ENCODE measurements around the gene LRCOL1.
A peak's percentile ranks its signal among the peaks of the same experiment; 100 is the strongest.

LRCOL1 gene

DNA sequence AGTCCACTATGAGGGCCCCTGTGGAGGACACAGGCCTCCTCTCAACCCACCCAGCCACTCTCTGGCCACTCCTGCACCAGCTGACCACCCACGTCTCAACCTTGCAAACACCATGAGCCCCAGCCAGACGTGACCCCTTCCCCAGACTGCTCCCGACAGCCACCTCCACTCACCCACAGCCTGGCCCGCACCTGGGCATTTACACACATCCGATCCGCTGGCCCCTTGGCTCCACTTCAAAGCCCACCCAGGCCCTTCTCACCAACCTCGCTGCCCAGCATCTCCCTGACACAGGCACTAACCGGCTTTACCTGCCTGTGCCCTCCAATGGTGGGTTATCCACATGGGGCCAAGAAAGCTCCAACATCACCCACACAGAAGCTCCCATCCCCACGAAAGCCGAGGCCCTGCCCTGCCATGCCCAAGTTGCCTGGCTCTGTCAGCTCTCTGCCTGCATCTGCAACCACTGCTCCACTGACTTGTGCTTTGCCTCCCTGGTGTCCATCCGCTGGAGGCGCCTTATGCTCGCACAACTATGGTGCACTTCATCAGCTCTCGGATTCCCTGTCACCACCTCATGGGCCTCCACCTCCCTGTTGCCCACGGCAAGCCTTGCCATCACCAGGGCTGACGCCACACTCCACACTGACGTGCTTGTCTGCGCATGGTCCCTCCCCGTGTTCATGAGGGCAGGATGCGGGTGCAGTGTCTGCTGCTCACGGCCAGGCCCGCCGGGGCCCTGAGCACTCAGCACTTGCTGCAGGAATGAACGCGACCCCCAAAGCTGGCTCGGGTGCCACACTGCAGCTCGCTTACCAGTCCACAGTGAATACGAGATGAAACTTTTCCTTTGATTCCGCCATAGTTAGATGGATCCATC, 24.9 kb upstream of the LRCOL1 start:
- DNase-seq: no peak

DNA sequence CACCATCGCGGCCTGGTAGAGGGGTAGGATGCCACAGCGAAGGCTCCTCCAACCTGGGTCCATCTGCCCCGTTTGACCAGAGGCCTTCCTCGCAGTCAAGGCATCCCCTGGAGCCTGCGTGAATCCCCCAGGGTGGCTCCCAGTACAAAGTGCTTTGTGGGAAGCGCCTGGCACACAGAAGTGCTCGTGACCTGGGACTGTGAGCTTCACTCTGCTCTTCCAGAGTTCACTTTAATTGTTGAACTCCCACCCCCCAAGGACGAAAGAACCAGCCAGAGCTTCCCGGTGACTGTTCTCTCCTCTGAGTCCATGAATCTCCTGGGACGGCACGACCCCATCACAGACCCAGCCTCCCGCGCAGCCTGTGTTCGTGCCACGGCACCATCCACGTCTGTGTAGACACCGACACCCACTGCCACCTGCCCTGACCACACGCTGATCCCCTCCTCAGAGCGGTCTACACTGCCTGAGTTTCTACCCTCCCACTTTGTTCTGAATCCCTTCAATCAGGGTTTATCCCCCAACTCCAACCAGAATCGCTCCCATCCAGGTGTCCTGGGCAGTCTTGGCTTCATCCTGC, 24.1 kb upstream of the LRCOL1 start:
- DNase-seq: no peak

GRCh38 chr12:132633901-132634300, 23.5 kb upstream of the LRCOL1 start:
- no peak for DNase-seq

GRCh38 chr12:132633398-132633797, 23.0 kb upstream of the LRCOL1 start:
- DNase-seq: no peak

GRCh38 chr12:132632521-132633228, 22.3 kb upstream of the LRCOL1 start:
- no peak for DNase-seq

- DNase-seq: no peak
These were observed 21.3 kb upstream of the LRCOL1 start for GRCh38 chr12:132631666-132632065.

DNA sequence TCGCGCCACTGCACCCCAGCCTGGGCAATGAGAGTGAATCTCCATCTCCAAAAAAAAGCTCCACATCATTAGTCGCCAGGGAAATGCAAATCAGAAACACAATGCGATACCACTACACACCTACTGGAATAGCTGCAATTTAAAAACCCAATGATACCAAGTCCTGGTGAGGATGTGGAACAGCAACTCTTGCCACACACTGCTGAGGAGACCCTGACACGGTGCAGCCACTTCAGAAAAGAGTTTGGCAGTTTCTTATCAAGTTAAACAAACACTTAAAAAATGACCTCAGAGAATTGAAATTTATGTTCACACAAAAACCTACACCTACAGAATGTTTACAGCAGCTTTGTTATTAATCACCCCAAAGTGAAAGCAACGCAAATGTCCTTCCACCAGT, 20.3 kb upstream of the LRCOL1 start:
- DNase-seq: no peak

DNA sequence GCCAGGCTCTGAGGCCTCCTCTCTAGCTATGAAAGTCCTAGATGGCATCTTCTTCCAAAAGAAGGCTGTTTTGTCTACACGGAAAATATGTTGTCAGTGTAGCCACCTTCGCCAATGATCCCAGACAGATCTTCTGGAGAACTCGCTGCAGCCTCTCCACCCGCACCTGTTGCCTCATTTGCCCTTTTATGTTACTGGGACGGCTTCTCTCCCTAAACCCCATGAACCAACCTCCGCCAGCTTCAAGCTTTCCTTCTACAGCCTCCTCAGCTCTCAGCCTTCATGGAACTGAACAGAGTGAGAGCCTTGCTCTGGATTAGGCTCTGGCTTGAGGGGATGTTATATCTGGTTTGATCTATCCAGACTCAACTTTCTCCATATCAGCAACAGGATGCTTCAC, 18.9 kb upstream of the LRCOL1 start:
- no peak for DNase-seq

GRCh38 chr12:132625731-132626430, 15.5 kb upstream of the LRCOL1 start:
- DNase-seq: no peak

GRCh38 chr12:132624910-132625630, 14.7 kb upstream of the LRCOL1 start:
- DNase-seq: no peak

DNA sequence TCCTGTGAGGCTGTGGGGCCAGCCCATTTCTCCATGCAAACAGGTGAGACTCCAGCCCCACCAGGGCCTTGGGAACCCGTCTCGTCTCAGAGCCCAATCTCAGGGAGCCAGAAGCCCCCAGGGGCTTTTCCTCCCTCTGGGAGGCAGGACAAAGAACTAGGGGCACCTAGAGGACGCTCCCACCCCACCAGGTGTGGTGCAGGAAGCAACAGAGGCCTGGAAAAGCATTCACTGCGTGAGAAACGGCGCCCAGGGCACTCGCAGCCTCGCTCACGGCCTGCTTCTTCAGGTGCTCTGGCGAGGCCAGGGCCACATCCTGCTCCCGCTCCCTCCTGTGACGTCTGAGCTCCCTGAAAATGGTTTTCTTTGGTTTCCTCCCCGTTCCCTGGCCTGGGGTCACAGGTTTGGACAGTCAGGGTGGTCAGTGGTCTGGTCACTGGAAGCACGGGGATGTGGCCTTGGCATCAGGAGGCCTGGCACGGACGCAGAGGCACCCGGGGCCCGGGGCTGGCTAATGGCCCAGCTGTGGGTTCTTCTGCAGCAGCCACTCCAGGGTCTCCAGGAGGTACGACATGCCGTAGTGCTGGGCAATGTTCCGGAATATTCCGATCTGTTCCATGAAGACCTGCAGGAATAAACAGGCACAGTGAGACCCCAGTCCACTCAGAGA, 13.9 kb upstream of the LRCOL1 start:
- DNase-seq: no peak

DNA sequence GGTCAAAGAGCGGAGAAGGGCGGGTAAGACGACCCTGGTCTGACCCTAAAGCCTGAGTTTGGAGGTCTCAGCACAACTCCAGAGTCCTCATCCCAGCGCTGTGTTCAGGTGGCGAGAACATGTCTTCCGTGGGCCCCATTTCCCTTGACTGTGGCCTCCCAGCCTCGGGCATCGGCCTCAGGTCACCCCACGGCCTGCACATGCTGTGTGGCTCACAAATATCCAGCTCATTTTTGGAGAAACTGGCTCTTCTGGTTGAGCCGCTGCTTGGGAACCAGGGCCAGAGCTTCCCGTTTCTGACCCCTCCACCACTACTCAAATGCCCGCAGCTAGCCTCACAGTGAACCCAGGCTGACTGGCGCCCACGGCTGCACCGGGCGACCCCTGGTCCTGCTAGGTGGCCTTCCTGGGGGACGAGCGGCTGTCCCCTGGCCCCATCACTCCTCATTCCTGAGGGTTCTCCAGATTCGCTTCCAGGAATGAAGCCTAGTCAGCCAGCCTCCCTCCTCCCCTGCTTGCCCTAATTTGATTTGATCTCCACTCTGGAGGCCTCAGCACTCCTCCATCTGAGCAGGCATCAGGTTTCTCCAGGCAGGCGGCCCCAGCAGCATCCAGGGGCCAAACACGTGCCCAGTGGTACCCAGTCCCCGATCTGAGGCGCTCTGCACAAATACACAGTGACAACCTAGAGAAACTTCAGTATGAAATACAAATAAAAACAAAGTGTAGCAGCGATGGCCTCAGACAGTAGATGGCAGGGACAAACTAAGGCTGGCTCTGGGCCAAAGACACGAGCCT, 12.9 kb upstream of the LRCOL1 start:
- peak; percentile 67 for DNase-seq

DNA sequence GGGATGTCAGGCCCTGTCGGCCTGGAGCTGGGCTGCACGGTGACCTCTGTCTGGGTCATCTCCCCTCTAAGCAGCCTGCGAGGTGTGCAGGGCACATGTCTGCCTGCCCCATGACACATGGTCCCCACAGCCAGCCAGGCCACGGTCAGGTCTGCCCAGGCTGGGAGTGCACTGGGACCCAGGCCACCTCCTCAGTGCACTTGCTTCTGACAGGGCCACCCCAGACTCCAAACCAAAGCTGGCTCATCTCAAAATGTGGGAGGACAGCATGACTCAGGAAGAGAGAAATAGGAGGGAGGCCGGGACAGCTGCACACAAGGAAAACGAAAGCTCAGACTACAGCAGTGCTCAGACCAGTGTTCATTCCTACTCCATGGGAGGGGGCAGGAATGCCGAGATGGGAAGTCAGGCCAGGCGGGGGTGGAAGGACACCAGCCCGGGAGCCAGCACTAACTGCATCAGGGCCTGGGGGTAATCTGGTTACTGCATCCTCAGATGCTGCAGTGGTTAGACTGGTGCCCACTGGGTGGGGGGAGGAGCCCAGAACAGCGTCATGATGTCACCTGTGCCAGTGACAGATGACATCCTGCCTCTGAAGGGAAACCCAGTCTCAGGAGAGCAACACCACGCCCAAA, 12.2 kb upstream of the LRCOL1 start:
- peak; percentile 44 for DNase-seq

DNA sequence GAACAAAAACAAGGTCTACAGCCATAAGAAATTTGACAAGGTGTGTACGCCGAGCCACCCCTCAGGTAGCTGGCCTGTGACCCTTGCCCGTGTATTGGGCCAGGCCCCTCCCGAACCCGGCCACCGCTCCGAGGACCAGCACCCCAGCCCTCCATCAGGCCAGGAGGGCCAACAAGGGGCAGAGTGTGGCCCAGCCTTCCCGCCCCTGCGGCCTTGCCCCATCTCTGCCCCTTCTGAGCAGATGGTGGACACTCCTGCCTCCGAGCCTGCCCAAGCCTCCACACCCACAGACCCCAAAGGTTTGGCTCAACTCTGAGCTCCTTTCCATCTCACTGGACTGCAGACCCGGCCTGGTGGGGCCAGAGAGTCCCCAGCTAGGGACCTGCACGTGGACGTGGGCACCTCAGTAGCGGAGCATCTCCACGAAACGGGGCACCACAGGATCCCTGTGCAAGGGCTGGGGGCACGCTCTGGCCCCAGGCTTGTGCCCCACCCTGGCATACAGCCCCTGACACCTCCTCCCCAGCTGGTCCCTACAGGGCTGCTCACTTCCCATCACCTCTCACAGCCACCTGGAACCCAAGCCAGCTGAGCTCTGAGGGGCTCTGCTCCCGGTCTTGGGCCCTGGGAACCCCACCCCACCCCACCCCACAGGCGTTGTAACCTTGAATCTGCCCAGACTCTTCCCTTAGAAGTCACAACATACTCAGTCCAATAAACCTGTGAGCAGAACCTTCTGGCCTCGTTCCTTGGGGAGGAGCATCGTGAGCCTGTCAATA, 11.5 kb upstream of the LRCOL1 start:
- no peak for DNase-seq

DNA sequence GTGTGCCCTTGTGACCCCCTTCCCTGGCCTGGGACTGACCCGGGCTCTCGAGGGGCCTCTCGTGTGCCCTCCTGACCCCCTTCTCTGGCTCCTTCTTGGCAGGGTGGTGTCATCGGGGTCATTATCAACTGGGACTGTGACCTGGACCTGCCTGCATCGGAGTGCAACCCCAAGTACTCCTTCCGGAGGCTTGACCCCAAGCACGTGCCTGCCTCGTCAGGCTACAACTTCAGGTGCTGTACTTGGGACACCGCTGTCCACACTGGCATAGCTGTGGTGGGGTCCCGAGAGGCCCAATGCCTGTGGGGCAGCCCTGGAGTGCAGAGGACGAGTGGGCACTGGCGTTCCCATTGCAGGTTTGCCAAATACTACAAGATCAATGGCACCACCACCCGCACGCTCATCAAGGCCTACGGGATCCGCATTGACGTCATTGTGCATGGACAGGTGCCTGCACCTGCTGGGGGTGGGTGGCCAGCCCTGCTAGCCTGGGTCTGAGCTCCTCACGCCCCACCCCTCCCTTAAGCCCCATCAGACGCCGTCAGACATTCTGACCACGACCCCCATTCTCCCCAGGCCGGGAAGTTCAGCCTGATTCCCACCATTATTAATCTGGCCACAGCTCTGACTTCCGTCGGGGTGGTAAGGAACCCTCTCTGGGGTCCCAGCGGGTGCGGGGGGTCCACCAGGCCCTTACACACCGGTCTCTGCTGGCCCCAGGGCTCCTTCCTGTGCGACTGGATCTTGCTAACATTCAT, 10.7 kb upstream of the LRCOL1 start:
- DNase-seq: no peak

- peak; percentile 6 for DNase-seq
These were observed 9.9 kb upstream of the LRCOL1 start for GRCh38 chr12:132620113-132620898.

DNA sequence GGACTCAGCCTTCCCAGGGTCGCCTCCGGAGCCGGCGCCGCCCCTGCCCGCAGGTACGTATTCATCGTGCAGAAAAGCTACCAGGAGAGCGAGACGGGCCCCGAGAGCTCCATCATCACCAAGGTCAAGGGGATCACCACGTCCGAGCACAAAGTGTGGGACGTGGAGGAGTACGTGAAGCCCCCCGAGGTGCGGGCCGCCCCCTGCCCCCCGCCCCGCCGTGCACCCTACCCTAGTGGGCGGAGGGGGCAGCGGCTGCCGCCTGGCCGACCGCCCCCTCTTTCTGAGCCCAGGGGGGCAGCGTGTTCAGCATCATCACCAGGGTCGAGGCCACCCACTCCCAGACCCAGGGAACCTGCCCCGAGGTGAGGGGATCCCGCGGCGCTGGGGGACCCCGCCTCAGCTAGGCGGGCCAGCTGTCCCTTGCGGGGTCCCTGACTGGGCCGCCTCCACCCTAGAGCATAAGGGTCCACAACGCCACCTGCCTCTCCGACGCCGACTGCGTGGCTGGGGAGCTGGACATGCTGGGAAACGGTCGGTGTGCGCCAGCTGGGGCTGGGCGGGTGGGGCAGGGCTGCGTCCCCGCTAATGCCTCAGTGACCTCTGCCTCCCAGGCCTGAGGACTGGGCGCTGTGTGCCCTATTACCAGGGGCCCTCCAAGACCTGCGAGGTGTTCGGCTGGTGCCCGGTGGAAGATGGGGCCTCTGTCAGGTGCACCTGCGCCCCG, 9.2 kb upstream of the LRCOL1 start:
- DNase-seq: peak; percentile 36

DNA sequence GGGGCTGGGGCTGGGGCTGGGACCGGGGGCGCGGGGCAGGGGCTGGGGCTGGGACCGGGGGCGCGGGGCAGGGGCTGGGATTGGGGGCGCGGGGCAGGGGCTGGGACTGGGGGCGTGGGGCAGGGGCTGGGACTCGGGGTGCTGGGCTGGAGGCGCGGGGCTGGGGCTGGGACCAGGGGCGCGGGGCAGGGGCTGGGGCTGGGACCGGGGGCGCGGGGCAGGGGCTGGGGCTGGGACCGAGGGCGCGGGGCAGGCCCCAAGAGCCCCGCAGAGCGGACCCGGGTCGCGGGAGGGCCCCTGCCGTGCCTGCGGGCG, 8.6 kb upstream of the LRCOL1 start:
- no peak for DNase-seq

Measured in eye (tissue), 1 donor.